ENCODE measurements around the gene EMILIN1. TPM values are rescaled to one million over a fixed set of nuclear protein-coding genes. Genes with fewer than 3 reads are reported as not detected.
A peak's percentile ranks its signal among the peaks of the same experiment; 100 is the strongest.

EMILIN1 gene
- total RNA-seq, 1 donor from 2014 or later = 0.95 TPM

DNA sequence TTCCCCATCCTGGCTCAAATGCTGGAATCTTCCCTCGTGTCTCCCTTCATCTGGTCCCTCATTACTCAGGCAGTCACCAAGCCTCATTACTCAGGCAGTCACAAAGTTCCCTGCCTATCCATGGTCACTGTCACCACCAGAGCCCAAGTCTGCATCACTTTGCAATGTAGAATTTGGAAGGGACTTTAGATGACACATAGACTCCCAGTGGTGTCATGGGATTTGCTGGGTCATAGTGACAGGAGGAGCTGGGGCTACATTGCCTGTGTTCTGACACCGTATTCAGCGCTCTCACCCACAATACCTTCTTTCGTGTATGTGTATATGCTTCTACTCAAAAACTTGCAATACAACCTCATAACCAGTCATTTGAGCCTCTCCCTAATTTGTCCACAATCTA, 2.1 kb upstream of the EMILIN1 start:
- no peak for FAIRE-seq
- H3K36me3 ChIP-seq (ENCODE audit: insufficient read depth, low read length) = no peaks in the 10 kb centered on the region
- H4K20me1 ChIP-seq (ENCODE audit: insufficient read depth, low read length) = no peaks in the 10 kb centered on the region
- H2AFZ ChIP-seq (ENCODE audit: low read depth, low read length) = no peak overlapping the region
- H3K4me2 ChIP-seq (ENCODE audit: low read length) = no peak overlapping the region
- H3K9ac ChIP-seq (ENCODE audit: low read length) = no peak overlapping the region
- H3K27ac ChIP-seq (ENCODE audit: low read depth, low read length) = no peak overlapping the region
- peaks cover 1% of the 10 kb centered on the region for H3K36me3 Mint-ChIP-seq (ENCODE audit: low read depth, unreplicated experiment)
- H3K9me3 ChIP-seq (ENCODE audit: insufficient read depth, low read depth, low read length) = no peaks in the 10 kb centered on the region
- peaks cover 24% of the 10 kb centered on the region for H3K79me2 ChIP-seq (ENCODE audit: insufficient read depth, low read length)
- TF ChIP-seq, protein P1, sequence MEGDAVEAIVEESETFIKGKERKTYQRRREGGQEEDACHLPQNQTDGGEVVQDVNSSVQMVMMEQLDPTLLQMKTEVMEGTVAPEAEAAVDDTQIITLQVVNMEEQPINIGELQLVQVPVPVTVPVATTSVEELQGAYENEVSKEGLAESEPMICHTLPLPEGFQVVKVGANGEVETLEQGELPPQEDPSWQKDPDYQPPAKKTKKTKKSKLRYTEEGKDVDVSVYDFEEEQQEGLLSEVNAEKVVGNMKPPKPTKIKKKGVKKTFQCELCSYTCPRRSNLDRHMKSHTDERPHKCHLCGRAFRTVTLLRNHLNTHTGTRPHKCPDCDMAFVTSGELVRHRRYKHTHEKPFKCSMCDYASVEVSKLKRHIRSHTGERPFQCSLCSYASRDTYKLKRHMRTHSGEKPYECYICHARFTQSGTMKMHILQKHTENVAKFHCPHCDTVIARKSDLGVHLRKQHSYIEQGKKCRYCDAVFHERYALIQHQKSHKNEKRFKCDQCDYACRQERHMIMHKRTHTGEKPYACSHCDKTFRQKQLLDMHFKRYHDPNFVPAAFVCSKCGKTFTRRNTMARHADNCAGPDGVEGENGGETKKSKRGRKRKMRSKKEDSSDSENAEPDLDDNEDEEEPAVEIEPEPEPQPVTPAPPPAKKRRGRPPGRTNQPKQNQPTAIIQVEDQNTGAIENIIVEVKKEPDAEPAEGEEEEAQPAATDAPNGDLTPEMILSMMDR (IDR thresholded peaks at IDR 0.05; ENCODE audit: insufficient read depth, low read depth, low read length) = no peak
- no peak for TF ChIP-seq EZH2 (IDR thresholded peaks at IDR 0.05; ENCODE audit: insufficient read depth, low read length)
- H3K27ac Mint-ChIP-seq (ENCODE audit: unreplicated experiment) = no peak overlapping the region
- H3K27me3 Mint-ChIP-seq (ENCODE audit: low read depth, unreplicated experiment) = peaks cover 4% of the 10 kb centered on the region
- no peak overlapping the region for H3K4me3 Mint-ChIP-seq (ENCODE audit: unreplicated experiment)
- DNase-seq (ENCODE audit: low read depth) = no peak
- H3K4me3 ChIP-seq (ENCODE audit: insufficient read depth, low read depth, low read length) = no peak overlapping the region
- H3K4me1 ChIP-seq (ENCODE audit: insufficient read depth, low read length) = peaks cover 63% of the 10 kb centered on the region
- peaks cover 19% of the 10 kb centered on the region for H3K4me1 Mint-ChIP-seq (ENCODE audit: low read depth, unreplicated experiment)
- no peaks in the 10 kb centered on the region for H3K9me3 Mint-ChIP-seq (ENCODE audit: unreplicated experiment)
- H3K27me3 ChIP-seq (ENCODE audit: insufficient read depth, low read length) = no peaks in the 10 kb centered on the region

DNA sequence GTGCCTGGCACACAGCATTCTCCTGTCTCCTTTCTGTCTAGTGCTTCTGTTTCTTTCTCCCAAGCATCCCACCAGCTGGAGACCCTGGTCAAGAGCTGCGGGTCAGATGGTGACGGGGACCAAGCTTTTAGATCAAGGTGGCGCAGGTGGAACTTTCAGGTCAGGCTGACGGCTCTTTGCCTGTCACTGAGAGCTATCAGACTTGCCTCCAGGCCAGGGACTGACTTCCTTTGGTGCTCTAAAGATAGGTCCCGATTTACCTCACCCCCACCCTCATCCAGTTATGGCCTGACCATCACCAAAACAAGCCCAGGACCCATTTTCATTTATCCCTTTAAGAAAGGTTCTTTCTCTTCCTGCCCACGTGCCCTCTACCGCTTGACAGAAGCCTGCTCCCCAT, 1.2 kb upstream of the EMILIN1 start:
- no peak overlapping the region for H3K4me3 Mint-ChIP-seq (ENCODE audit: unreplicated experiment)
- H3K27ac Mint-ChIP-seq (ENCODE audit: unreplicated experiment) = peak overlapping the region; percentile 80
- Histone ChIP-seq H2AFZ (ENCODE audit: low read depth, low read length) (no peak overlapping the region), H3K4me2 (ENCODE audit: low read length) (no peak overlapping the region), H3K79me2 (ENCODE audit: insufficient read depth, low read length) (peaks cover 22% of the 10 kb centered on the region), H3K9me3 (ENCODE audit: insufficient read depth, low read depth, low read length) (no peaks in the 10 kb centered on the region), H3K27ac (ENCODE audit: low read depth, low read length) (no peak overlapping the region), H3K4me3 (ENCODE audit: insufficient read depth, low read depth, low read length) (no peak overlapping the region), H3K4me1 (ENCODE audit: insufficient read depth, low read length) (peaks cover 61% of the 10 kb centered on the region), H3K36me3 (ENCODE audit: insufficient read depth, low read length) (no peaks in the 10 kb centered on the region), H3K27me3 (ENCODE audit: insufficient read depth, low read length) (no peaks in the 10 kb centered on the region), H4K20me1 (ENCODE audit: insufficient read depth, low read length) (peaks cover 8% of the 10 kb centered on the region), H3K9ac (ENCODE audit: low read length) (no peak overlapping the region)
- peaks cover 22% of the 10 kb centered on the region for H3K4me1 Mint-ChIP-seq (ENCODE audit: low read depth, unreplicated experiment)
- TF ChIP-seq, protein P1 (IDR thresholded peaks at IDR 0.05; ENCODE audit: insufficient read depth, low read depth, low read length) = no peak
- no peak for TF ChIP-seq EZH2 (IDR thresholded peaks at IDR 0.05; ENCODE audit: insufficient read depth, low read length)
- H3K36me3 Mint-ChIP-seq (ENCODE audit: low read depth, unreplicated experiment) = peaks cover 1% of the 10 kb centered on the region
- peaks cover 4% of the 10 kb centered on the region for H3K27me3 Mint-ChIP-seq (ENCODE audit: low read depth, unreplicated experiment)
- FAIRE-seq = no peak
- no peak for DNase-seq (ENCODE audit: low read depth)
- no peaks in the 10 kb centered on the region for H3K9me3 Mint-ChIP-seq (ENCODE audit: unreplicated experiment)

DNA sequence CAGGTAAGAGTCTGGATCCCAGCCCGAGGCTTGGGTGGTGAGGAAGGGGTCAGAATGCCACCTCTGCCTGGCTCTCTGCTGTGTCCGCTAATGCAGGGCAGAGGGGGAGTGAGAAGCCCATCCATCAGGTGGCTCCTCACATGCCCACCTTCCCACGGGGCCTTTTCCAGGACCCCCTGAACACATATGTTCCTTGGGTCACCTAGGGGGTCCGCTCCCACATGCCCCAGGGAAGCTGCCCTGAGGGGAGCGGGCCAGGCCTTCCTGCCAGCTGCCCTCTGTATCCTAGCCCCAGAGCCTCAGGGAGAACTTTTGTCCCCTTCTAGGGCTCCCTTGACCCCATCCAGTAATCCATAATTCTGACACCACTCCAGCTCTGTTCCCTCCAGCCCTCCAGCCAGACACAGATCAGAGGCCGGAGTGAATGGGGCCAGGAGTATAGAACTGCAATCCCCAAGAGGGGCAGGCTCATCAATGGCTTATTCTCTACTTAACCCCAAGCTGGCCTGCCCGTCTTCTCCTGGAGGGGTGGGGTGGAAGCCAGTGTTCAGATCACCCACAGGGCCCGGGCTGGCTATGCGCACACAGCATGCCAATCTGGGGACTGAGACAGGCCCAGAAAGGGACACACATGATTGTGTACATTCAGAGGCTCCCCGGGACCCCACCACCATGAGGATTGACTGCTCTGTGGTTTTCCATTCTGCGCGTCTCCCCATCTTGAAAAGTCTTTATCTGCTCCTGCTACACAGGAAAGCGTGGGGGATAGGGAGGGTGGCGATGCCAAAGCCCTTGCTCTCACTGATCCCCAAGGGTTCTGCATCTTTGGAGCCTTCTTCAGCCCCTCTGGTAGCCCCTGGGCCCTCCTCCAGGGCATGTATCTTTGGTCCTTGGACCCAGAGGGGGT, 1.1 kb downstream of the EMILIN1 start:
- H3K27me3 Mint-ChIP-seq (ENCODE audit: low read depth, unreplicated experiment) = peaks cover 4% of the 10 kb centered on the region
- Histone ChIP-seq H3K4me3 (ENCODE audit: insufficient read depth, low read depth, low read length) (peak overlapping the region; percentile 63), H3K9me3 (ENCODE audit: insufficient read depth, low read depth, low read length) (no peaks in the 10 kb centered on the region), H3K4me1 (ENCODE audit: insufficient read depth, low read length) (peaks cover 45% of the 10 kb centered on the region), H2AFZ (ENCODE audit: low read depth, low read length) (no peak overlapping the region), H3K27ac (ENCODE audit: low read depth, low read length) (peak overlapping the region; percentile 76), H3K36me3 (ENCODE audit: insufficient read depth, low read length) (peaks cover 2% of the 10 kb centered on the region), H3K9ac (ENCODE audit: low read length) (peak overlapping the region; percentile 88), H4K20me1 (ENCODE audit: insufficient read depth, low read length) (peaks cover 10% of the 10 kb centered on the region), H3K27me3 (ENCODE audit: insufficient read depth, low read length) (no peaks in the 10 kb centered on the region), H3K79me2 (ENCODE audit: insufficient read depth, low read length) (peaks cover 22% of the 10 kb centered on the region), H3K4me2 (ENCODE audit: low read length) (peak overlapping the region; percentile 92)
- no peak for TF ChIP-seq EZH2 (IDR thresholded peaks at IDR 0.05; ENCODE audit: insufficient read depth, low read length)
- TF ChIP-seq, protein P1 (IDR thresholded peaks at IDR 0.05; ENCODE audit: insufficient read depth, low read depth, low read length) = no peak
- FAIRE-seq = no peak
- H3K9me3 Mint-ChIP-seq (ENCODE audit: unreplicated experiment) = no peaks in the 10 kb centered on the region
- peaks cover 1% of the 10 kb centered on the region for H3K36me3 Mint-ChIP-seq (ENCODE audit: low read depth, unreplicated experiment)
- peak overlapping the region; percentile 34 for H3K27ac Mint-ChIP-seq (ENCODE audit: unreplicated experiment)
- DNase-seq (ENCODE audit: low read depth) = no peak
- H3K4me3 Mint-ChIP-seq (ENCODE audit: unreplicated experiment) = no peak overlapping the region
- H3K4me1 Mint-ChIP-seq (ENCODE audit: low read depth, unreplicated experiment) = peaks cover 19% of the 10 kb centered on the region

Measured in astrocyte (in vitro differentiated cells and primary cell).